ENCODE data around the gene UNC45B.

Gene UNC45B

GRCh38 chr17:35236821-35237220, 89.2 kb downstream of the UNC45B start:
- H3K36me3 ChIP-seq: no peaks in the 10 kb centered on the region
- H3K4me3 ChIP-seq (ENCODE audit: low read depth, low read length): no peak overlapping the region
- no peak for TF ChIP-seq CTCF (IDR thresholded peaks at IDR 0.05; ENCODE audit: low read depth, low read length)
- no peak for DNase-seq
- H3K9me3 ChIP-seq (ENCODE audit: severe bottlenecking): peaks cover 3% of the 10 kb centered on the region
- H3K27me3 ChIP-seq (ENCODE audit: insufficient read depth, low read depth, severe bottlenecking): peaks cover 59% of the 10 kb centered on the region
- H3K27ac ChIP-seq: no peak overlapping the region

- no peak overlapping the region for H3K4me3 ChIP-seq (ENCODE audit: low read depth, low read length)
- H3K36me3 ChIP-seq: no peaks in the 10 kb centered on the region
- H3K27ac ChIP-seq: no peak overlapping the region
- TF ChIP-seq CTCF (IDR thresholded peaks at IDR 0.05; ENCODE audit: low read depth, low read length): no peak
- H3K9me3 ChIP-seq (ENCODE audit: severe bottlenecking): peaks cover 5% of the 10 kb centered on the region
- H3K27me3 ChIP-seq (ENCODE audit: insufficient read depth, low read depth, severe bottlenecking): peaks cover 69% of the 10 kb centered on the region
- no peak for DNase-seq
Measured at GRCh38 chr17:35238821-35239220, 91.2 kb downstream of the UNC45B start.
